GM13977 (cell line): Measurements from ENCODE around the gene CNOT8.
"Not testable (repeated sequence)": the region's sequence is repeated elsewhere in the genome, so short reads cannot be mapped to it uniquely, and the experiment has no call there.

Source experiments
- DNase-seq: peaks from one replicate; pipeline ENCODE4 v3.0.0; 2012; ENCODE audit warnings: low spot score
- in situ Hi-C: fragments of 300-500 bp; cut with MboI; formaldehyde crosslinking; loops from one replicate; pipeline ENCODE4 v1.12.0; 2022; ENCODE audit warnings: low sequenced_read_pairs, low pct_unique_long_range_greater_than_20kb, mixed read lengths, inconsistent platforms; ENCODE audit not compliant: unreplicated experiment
- TF ChIP-seq, protein P1 (sequence below): IDR thresholded peaks from 2 replicates; pipeline ENCODE4 v1.5.1; 2012; ENCODE audit warnings: mild to moderate bottlenecking, control low read depth; ENCODE audit not compliant: insufficient read depth; ENCODE audit errors: extremely low read depth, missing control alignments

CNOT8 gene

DNA sequence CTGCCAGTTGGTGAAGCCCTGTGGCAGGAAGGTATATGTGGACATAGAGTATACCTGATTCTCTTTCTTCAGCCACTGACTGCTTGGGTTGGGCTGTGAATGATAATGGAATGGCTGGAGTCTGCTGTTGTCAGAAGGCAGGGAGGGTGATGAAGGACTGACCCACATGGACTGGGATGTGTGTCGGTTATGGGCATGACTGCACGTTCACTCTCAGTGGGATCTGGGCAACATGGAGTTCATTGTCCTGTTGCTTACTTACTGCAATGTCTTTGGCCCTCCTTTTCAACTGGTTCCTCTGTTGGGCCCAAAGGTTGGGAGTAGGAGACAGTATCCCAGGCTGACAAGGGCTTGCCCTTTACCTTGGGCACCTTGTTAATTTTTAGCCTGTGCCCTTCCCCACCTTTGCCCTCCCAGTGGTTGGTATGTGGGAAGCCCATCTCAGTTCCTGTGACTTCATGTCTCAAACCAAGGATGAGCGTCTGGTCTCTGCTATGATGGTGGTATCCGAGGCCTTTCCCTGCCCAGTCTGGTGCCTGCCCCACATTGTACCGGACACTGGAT lies 42.7 kb upstream of the CNOT8 start:
- no peak for DNase-seq

GRCh38 chr5:154816891-154817492 lies 41.4 kb upstream of the CNOT8 start:
- in situ Hi-C loops = loop anchor here (10.0 kb wide), 1 partner anchor 162 kb away; no protein-coding TSS in a partner anchor
- DNase-seq = no peak
- TF ChIP-seq, protein P1, sequence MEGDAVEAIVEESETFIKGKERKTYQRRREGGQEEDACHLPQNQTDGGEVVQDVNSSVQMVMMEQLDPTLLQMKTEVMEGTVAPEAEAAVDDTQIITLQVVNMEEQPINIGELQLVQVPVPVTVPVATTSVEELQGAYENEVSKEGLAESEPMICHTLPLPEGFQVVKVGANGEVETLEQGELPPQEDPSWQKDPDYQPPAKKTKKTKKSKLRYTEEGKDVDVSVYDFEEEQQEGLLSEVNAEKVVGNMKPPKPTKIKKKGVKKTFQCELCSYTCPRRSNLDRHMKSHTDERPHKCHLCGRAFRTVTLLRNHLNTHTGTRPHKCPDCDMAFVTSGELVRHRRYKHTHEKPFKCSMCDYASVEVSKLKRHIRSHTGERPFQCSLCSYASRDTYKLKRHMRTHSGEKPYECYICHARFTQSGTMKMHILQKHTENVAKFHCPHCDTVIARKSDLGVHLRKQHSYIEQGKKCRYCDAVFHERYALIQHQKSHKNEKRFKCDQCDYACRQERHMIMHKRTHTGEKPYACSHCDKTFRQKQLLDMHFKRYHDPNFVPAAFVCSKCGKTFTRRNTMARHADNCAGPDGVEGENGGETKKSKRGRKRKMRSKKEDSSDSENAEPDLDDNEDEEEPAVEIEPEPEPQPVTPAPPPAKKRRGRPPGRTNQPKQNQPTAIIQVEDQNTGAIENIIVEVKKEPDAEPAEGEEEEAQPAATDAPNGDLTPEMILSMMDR = no peak

More for the DNA sequence above, 42.7 kb upstream of the CNOT8 start:
- in situ Hi-C loops = loop anchor here (10.0 kb wide), 1 partner anchor 161 kb away; no protein-coding TSS in a partner anchor
- TF ChIP-seq, protein P1 = no peak

DNA sequence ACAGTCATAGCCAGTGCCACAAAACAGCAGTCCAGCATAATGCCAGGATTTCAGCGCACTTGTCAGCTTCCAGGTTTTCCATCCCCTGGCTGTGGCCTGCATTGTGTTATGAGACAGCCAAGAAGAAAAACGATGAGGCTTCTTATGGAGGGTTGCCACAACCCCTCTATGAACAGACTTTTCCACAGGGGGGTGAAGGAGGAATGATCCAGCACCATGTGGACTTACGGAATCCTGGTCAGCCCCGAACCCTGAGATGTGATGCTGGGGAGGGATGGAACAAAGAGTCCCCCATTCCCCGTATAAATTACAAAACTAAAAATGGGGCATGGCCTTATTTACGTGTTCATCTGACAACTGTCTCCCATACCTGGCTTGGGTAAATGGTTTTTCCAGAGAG lies 40.6 kb upstream of the CNOT8 start:
- TF ChIP-seq, protein P1 = no peak
- in situ Hi-C loops = loop anchor here (10.0 kb wide), 1 partner anchor 163 kb away; no protein-coding TSS in a partner anchor
- no peak for DNase-seq

GRCh38 chr5:154818471-154819116 lies 39.8 kb upstream of the CNOT8 start:
- TF ChIP-seq, protein P1 = no peak
- in situ Hi-C loops = loop anchor here (10.0 kb wide), 1 partner anchor 164 kb away; no protein-coding TSS in a partner anchor
- DNase-seq = no peak

- TF ChIP-seq, protein P1 = no peak
- in situ Hi-C loops = loop anchor here (10.0 kb wide), 1 partner anchor 165 kb away; no protein-coding TSS in a partner anchor
- no peak for DNase-seq
These were observed 38.9 kb upstream of the CNOT8 start for GRCh38 chr5:154819546-154819945.

DNA sequence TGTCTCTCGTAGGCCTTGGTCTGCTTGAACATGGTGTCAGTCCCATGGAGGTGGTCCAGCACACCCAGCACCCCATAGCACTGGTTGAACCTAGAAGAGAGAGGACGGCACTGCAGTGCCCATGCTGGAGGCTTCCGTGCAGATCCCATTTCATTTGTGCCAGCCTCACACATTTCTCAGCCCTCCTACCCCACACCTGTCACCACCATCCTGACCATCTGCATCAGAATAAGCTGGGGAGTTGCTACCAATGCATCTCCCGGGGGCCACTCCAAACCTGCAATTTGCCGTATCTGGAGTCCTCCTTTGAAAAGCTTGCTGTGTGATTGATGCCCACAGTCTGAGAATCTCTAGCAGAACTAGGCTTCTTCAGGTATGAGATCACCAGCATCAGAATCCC lies 38.0 kb upstream of the CNOT8 start:
- TF ChIP-seq, protein P1 = no peak
- in situ Hi-C loops = no loop called here
- no peak for DNase-seq

DNA sequence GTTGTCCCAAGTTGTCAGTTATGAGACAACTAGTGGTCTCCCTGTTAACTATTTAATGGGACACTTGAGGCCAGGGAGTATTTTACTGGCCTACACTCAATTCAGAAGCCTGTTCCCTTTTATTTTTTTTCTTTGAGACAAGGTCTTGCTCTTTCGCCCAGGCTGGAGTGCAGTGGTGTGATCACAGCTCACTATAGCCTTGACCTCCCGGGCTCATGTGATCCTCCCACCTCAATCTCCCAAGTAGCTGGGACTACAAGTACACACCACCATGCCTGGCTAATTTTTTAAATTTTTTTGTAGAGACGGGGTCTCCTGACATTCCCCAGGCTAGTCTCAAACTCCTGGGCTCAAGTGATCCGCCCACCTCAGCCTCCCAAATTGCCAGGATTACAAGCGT lies 35.5 kb upstream of the CNOT8 start:
- in situ Hi-C loops, DNase-seq: not testable (repeated sequence)
